Measurements from ENCODE around the gene DAPK2.

DNA sequence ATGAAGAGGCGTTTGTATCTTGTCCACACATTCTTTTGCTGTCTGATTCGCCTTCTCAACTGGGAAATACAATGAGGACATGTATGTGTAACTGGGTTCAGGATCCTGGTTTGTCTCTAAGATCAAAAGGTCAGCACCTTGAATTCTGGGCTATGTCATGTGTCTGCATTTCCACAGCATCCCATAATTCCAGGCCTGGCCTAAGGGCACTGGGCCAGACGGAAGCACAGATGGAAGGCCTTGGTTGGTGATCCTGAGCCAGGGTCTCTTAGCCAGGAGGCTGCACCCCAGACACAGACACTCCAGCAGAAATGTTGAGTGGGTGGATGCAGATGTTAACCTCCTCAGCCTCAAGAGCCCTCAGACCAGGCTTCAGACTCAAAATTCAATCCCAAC, 188.8 kb downstream of the DAPK2 start:
- TF ChIP-seq, protein P1, sequence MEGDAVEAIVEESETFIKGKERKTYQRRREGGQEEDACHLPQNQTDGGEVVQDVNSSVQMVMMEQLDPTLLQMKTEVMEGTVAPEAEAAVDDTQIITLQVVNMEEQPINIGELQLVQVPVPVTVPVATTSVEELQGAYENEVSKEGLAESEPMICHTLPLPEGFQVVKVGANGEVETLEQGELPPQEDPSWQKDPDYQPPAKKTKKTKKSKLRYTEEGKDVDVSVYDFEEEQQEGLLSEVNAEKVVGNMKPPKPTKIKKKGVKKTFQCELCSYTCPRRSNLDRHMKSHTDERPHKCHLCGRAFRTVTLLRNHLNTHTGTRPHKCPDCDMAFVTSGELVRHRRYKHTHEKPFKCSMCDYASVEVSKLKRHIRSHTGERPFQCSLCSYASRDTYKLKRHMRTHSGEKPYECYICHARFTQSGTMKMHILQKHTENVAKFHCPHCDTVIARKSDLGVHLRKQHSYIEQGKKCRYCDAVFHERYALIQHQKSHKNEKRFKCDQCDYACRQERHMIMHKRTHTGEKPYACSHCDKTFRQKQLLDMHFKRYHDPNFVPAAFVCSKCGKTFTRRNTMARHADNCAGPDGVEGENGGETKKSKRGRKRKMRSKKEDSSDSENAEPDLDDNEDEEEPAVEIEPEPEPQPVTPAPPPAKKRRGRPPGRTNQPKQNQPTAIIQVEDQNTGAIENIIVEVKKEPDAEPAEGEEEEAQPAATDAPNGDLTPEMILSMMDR (conservative IDR thresholded peaks at IDR 0.05) = no peak
- TF ChIP-seq ZFX (IDR thresholded peaks at IDR 0.05) = no peak

Data from C4-2B (cell line).